Measurements from ENCODE around the gene APP.

GRCh38 chr21:25871566-25871965 lies 299.0 kb downstream of the APP start:
- TF ChIP-seq CTCF (IDR thresholded peaks at IDR 0.05) (peak; percentile 24; the same call in 1 of the 2 replicates), ZFX (IDR thresholded peaks at IDR 0.05; ENCODE audit: borderline replicate concordance) (no peak)

Measured in 22Rv1 (cell line).